ENCODE data around the gene GADD45G.

GADD45G gene

GRCh38 chr9:89586311-89586710, 18.5 kb upstream of the GADD45G start:
- Mint-ChIP-seq H3K27me3 (peaks cover 11% of the 10 kb centered on the region), H3K4me3 (no peak overlapping the region), H3K4me1 (ENCODE audit: low read depth) (no peaks in the 10 kb centered on the region), H3K36me3 (peaks cover 6% of the 10 kb centered on the region), H3K9me3 (ENCODE audit: low read depth) (peaks cover 10% of the 10 kb centered on the region), H3K27ac (no peak overlapping the region)

- Mint-ChIP-seq H3K4me3 (no peak overlapping the region), H3K27me3 (peaks cover 7% of the 10 kb centered on the region)
These were observed 16.4 kb upstream of the GADD45G start for GRCh38 chr9:89588271-89588879.

GRCh38 chr9:89590415-89590814, 14.4 kb upstream of the GADD45G start:
- Mint-ChIP-seq H3K4me3 (no peak overlapping the region), H3K27ac (no peak overlapping the region), H3K36me3 (no peaks in the 10 kb centered on the region), H3K4me1 (ENCODE audit: low read depth) (no peaks in the 10 kb centered on the region), H3K27me3 (peaks cover 4% of the 10 kb centered on the region), H3K9me3 (ENCODE audit: low read depth) (no peaks in the 10 kb centered on the region)

More at GRCh38 chr9:89588271-89588879, 16.4 kb upstream of the GADD45G start:
- Mint-ChIP-seq H3K27ac (no peak overlapping the region), H3K36me3 (peaks cover 6% of the 10 kb centered on the region), H3K9me3 (ENCODE audit: low read depth) (peaks cover 10% of the 10 kb centered on the region), H3K4me1 (ENCODE audit: low read depth) (no peaks in the 10 kb centered on the region)

GRCh38 chr9:89591274-89592212, 13.3 kb upstream of the GADD45G start:
- Mint-ChIP-seq H3K27ac (no peak overlapping the region), H3K27me3 (peaks cover 4% of the 10 kb centered on the region), H3K36me3 (no peaks in the 10 kb centered on the region), H3K4me3 (no peak overlapping the region), H3K4me1 (ENCODE audit: low read depth) (no peaks in the 10 kb centered on the region), H3K9me3 (ENCODE audit: low read depth) (no peaks in the 10 kb centered on the region)

GRCh38 chr9:89592213-89592815, 12.5 kb upstream of the GADD45G start:
- H3K27me3 Mint-ChIP-seq: peaks cover 4% of the 10 kb centered on the region
- no peaks in the 10 kb centered on the region for H3K4me1 Mint-ChIP-seq (ENCODE audit: low read depth)
- H3K9me3 Mint-ChIP-seq (ENCODE audit: low read depth): no peaks in the 10 kb centered on the region
- no peak overlapping the region for H3K27ac Mint-ChIP-seq
- H3K36me3 Mint-ChIP-seq: no peaks in the 10 kb centered on the region
- no peak overlapping the region for H3K4me3 Mint-ChIP-seq

GRCh38 chr9:89592963-89593726, 11.7 kb upstream of the GADD45G start:
- Mint-ChIP-seq H3K4me3 (no peak overlapping the region), H3K4me1 (ENCODE audit: low read depth) (no peaks in the 10 kb centered on the region), H3K9me3 (ENCODE audit: low read depth) (no peaks in the 10 kb centered on the region), H3K27ac (no peak overlapping the region), H3K27me3 (peaks cover 4% of the 10 kb centered on the region), H3K36me3 (no peaks in the 10 kb centered on the region)

- Mint-ChIP-seq H3K4me3 (no peak overlapping the region), H3K36me3 (no peaks in the 10 kb centered on the region), H3K9me3 (ENCODE audit: low read depth) (no peaks in the 10 kb centered on the region), H3K4me1 (ENCODE audit: low read depth) (no peaks in the 10 kb centered on the region), H3K27me3 (peaks cover 2% of the 10 kb centered on the region), H3K27ac (no peak overlapping the region)
These were observed 10.9 kb upstream of the GADD45G start for GRCh38 chr9:89593727-89594427.

- peaks cover 4% of the 10 kb centered on the region for H3K27me3 Mint-ChIP-seq
- no peaks in the 10 kb centered on the region for H3K36me3 Mint-ChIP-seq
- no peak overlapping the region for H3K27ac Mint-ChIP-seq
- no peak overlapping the region for H3K4me3 Mint-ChIP-seq
- no peaks in the 10 kb centered on the region for H3K4me1 Mint-ChIP-seq (ENCODE audit: low read depth)
- no peaks in the 10 kb centered on the region for H3K9me3 Mint-ChIP-seq (ENCODE audit: low read depth)
These were observed 9.8 kb upstream of the GADD45G start for GRCh38 chr9:89594811-89595550.

GRCh38 chr9:89595646-89596045, 9.2 kb upstream of the GADD45G start:
- no peak overlapping the region for H3K27ac Mint-ChIP-seq
- H3K27me3 Mint-ChIP-seq: peaks cover 4% of the 10 kb centered on the region
- H3K4me1 Mint-ChIP-seq (ENCODE audit: low read depth): no peaks in the 10 kb centered on the region

GRCh38 chr9:89596937-89597555, 7.8 kb upstream of the GADD45G start:
- no peaks in the 10 kb centered on the region for H3K9me3 Mint-ChIP-seq (ENCODE audit: low read depth)

More at GRCh38 chr9:89595646-89596045, 9.2 kb upstream of the GADD45G start:
- no peaks in the 10 kb centered on the region for H3K36me3 Mint-ChIP-seq
- H3K9me3 Mint-ChIP-seq (ENCODE audit: low read depth): no peaks in the 10 kb centered on the region
- H3K4me3 Mint-ChIP-seq: no peak overlapping the region

GRCh38 chr9:89597711-89598362, 7.0 kb upstream of the GADD45G start:
- no peak overlapping the region for H3K4me3 Mint-ChIP-seq
- H3K27ac Mint-ChIP-seq: no peak overlapping the region
- no peaks in the 10 kb centered on the region for H3K9me3 Mint-ChIP-seq (ENCODE audit: low read depth)
- no peaks in the 10 kb centered on the region for H3K4me1 Mint-ChIP-seq (ENCODE audit: low read depth)
- peaks cover 4% of the 10 kb centered on the region for H3K27me3 Mint-ChIP-seq
- no peaks in the 10 kb centered on the region for H3K36me3 Mint-ChIP-seq

More at GRCh38 chr9:89596937-89597555, 7.8 kb upstream of the GADD45G start:
- peaks cover 4% of the 10 kb centered on the region for H3K27me3 Mint-ChIP-seq
- no peak overlapping the region for H3K27ac Mint-ChIP-seq
- no peak overlapping the region for H3K4me3 Mint-ChIP-seq
- no peaks in the 10 kb centered on the region for H3K4me1 Mint-ChIP-seq (ENCODE audit: low read depth)
- H3K36me3 Mint-ChIP-seq: no peaks in the 10 kb centered on the region

GRCh38 chr9:89598363-89598713, 6.5 kb upstream of the GADD45G start:
- Mint-ChIP-seq H3K4me3 (no peak overlapping the region), H3K36me3 (no peaks in the 10 kb centered on the region), H3K9me3 (ENCODE audit: low read depth) (no peaks in the 10 kb centered on the region), H3K4me1 (ENCODE audit: low read depth) (peaks cover 4% of the 10 kb centered on the region), H3K27me3 (peaks cover 4% of the 10 kb centered on the region), H3K27ac (no peak overlapping the region)

GRCh38 chr9:89598926-89599325, 5.9 kb upstream of the GADD45G start:
- Mint-ChIP-seq H3K4me3 (no peak overlapping the region), H3K27me3 (peaks cover 2% of the 10 kb centered on the region), H3K9me3 (ENCODE audit: low read depth) (no peaks in the 10 kb centered on the region), H3K36me3 (no peaks in the 10 kb centered on the region), H3K27ac (no peak overlapping the region), H3K4me1 (ENCODE audit: low read depth) (peaks cover 9% of the 10 kb centered on the region)

All from activated naive CD8-positive, alpha-beta T cell (primary cell).